Measurements from ENCODE around the gene PCGF5.

GRCh38 chr10:91197127-91197526 is 23.3 kb upstream of the PCGF5 start:
- TF ChIP-seq, protein P1, sequence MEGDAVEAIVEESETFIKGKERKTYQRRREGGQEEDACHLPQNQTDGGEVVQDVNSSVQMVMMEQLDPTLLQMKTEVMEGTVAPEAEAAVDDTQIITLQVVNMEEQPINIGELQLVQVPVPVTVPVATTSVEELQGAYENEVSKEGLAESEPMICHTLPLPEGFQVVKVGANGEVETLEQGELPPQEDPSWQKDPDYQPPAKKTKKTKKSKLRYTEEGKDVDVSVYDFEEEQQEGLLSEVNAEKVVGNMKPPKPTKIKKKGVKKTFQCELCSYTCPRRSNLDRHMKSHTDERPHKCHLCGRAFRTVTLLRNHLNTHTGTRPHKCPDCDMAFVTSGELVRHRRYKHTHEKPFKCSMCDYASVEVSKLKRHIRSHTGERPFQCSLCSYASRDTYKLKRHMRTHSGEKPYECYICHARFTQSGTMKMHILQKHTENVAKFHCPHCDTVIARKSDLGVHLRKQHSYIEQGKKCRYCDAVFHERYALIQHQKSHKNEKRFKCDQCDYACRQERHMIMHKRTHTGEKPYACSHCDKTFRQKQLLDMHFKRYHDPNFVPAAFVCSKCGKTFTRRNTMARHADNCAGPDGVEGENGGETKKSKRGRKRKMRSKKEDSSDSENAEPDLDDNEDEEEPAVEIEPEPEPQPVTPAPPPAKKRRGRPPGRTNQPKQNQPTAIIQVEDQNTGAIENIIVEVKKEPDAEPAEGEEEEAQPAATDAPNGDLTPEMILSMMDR (conservative IDR thresholded peaks at IDR 0.05; ENCODE audit: low read depth, low read length), result no peak
- no peak for TF ChIP-seq EZH2 (IDR thresholded peaks at IDR 0.05; ENCODE audit: borderline replicate concordance, low read depth, low read length, poor library complexity, severe bottlenecking)

All from A673 (cell line).